GM18499 (cell line): Measurements from ENCODE around the gene CYBA.

ENCODE experiments used
- ATAC-seq: cut with Tn5 transposase; IDR thresholded peaks from one replicate; pipeline ENCODE4 v1.9.1; 2021; ENCODE audit warnings: moderate number of reproducible peaks; ENCODE audit not compliant: insufficient read depth, unreplicated experiment

Gene CYBA

GRCh38 chr16:88650749-88651275 is at the start of gene CYBA:
TSS of gene CYBA (minus strand) at chr16:88651053. CDS start at chr16:88651013, 40 bp downstream.
- ATAC-seq = peak; percentile 39

GRCh38 chr16:88700322-88700635 is 49.4 kb upstream of the CYBA start:
- no peak for ATAC-seq

- ATAC-seq = no peak
Observed at GRCh38 chr16:88699180-88699579, 48.3 kb upstream of the CYBA start.

- ATAC-seq = no peak
Observed at GRCh38 chr16:88698646-88699045, 47.8 kb upstream of the CYBA start.

GRCh38 chr16:88697831-88698615 is 47.2 kb upstream of the CYBA start:
- no peak for ATAC-seq

- no peak for ATAC-seq
Observed at GRCh38 chr16:88697116-88697830, 46.4 kb upstream of the CYBA start.

GRCh38 chr16:88696441-88696840 is 45.6 kb upstream of the CYBA start:
- ATAC-seq = no peak

GRCh38 chr16:88695753-88696152 is 44.9 kb upstream of the CYBA start:
- no peak for ATAC-seq

GRCh38 chr16:88695218-88695617 is 44.4 kb upstream of the CYBA start:
- no peak for ATAC-seq

- ATAC-seq = no peak
Observed at GRCh38 chr16:88694221-88695087, 43.6 kb upstream of the CYBA start.

- no peak for ATAC-seq
Observed at GRCh38 chr16:88693420-88694177, 42.7 kb upstream of the CYBA start.

- ATAC-seq = no peak
Observed at GRCh38 chr16:88692861-88693260, 42.0 kb upstream of the CYBA start.

- ATAC-seq = no peak
Observed at GRCh38 chr16:88691924-88692560, 41.2 kb upstream of the CYBA start.

- ATAC-seq = no peak
Observed at GRCh38 chr16:88691129-88691813, 40.4 kb upstream of the CYBA start.

GRCh38 chr16:88690341-88691128 is 39.7 kb upstream of the CYBA start:
- ATAC-seq = no peak

- ATAC-seq = no peak
Observed at GRCh38 chr16:88688013-88688778, 37.3 kb upstream of the CYBA start.

- ATAC-seq = no peak
Observed at GRCh38 chr16:88687676-88688012, 36.8 kb upstream of the CYBA start.

- no peak for ATAC-seq
Observed at GRCh38 chr16:88687254-88687576, 36.4 kb upstream of the CYBA start.
